Gastrocnemius medialis (tissue), 4 donors: ENCODE measurements around the gene SLC2A4.

Experiments
- POLR2A ChIP-seq, 2 donors: fragments of 450-650 bp; IDR thresholded peaks; one replicate each; pipeline ENCODE4 v1.6.1; 2017; ENCODE audit warnings: antibody characterized with exemption in 2 of 2, mild to moderate bottlenecking in 2 of 2, moderate library complexity in 2 of 2
- TF ChIP-seq, protein P1 (sequence below), 5 experiments: fragments of 450-650 bp in 3 of 5; fragments of 200-600 bp in 2 of 5; sonication (generic) in 2 of 5; IDR thresholded peaks in 4 of 5; conservative IDR thresholded peaks in 1 of 5; 1 replicate in 4 of 5; 2 replicates in 1 of 5; pipeline ENCODE4 v1.5.1; 2016 to 2019; ENCODE audit warnings: antibody characterized with exemption in 5 of 5, mild to moderate bottlenecking in 3 of 5, moderate library complexity in 3 of 5

DNA sequence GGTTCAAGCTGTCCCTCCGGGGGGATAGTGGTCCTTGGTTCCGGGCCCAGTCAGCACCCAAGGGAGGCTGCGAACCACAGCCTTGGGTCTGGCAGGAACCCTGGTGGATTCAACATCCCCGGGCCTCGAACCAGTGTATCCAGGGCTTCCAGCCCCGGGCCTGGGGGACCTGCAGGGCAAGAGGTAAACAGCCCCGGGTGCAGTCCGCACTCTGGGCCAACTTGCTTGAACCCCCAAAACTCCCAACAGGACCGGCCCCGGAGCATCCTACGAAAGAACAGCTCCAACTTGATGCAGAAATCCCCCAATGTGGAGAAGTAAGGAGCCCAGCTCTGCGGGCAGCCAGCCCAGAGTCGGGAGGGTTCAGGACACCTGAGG lies 49.1 kb downstream of the SLC2A4 start:
- TF ChIP-seq POLR2A (IDR thresholded peaks at IDR 0.05): no peak
- TF ChIP-seq, protein P1, sequence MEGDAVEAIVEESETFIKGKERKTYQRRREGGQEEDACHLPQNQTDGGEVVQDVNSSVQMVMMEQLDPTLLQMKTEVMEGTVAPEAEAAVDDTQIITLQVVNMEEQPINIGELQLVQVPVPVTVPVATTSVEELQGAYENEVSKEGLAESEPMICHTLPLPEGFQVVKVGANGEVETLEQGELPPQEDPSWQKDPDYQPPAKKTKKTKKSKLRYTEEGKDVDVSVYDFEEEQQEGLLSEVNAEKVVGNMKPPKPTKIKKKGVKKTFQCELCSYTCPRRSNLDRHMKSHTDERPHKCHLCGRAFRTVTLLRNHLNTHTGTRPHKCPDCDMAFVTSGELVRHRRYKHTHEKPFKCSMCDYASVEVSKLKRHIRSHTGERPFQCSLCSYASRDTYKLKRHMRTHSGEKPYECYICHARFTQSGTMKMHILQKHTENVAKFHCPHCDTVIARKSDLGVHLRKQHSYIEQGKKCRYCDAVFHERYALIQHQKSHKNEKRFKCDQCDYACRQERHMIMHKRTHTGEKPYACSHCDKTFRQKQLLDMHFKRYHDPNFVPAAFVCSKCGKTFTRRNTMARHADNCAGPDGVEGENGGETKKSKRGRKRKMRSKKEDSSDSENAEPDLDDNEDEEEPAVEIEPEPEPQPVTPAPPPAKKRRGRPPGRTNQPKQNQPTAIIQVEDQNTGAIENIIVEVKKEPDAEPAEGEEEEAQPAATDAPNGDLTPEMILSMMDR (IDR thresholded peaks at IDR 0.05 in 4 of 5, conservative IDR thresholded peaks at IDR 0.05 in 1 of 5): no peak
